Smooth muscle cell (in vitro differentiated cells): Measurements from ENCODE around the gene PIGBOS1. TPM values are rescaled to one million over a fixed set of nuclear protein-coding genes. Genes with fewer than 3 reads are reported as not detected.

ENCODE experiments used
- DNase-seq: peaks from one replicate; lab custom pipeline; 2025; ENCODE audit not compliant: unreplicated experiment; lab: John Stamatoyannopoulos, UW
- H2AFZ ChIP-seq: fragments of 200-600 bp; sonication (generic); 2 replicates; pipeline ENCODE4 v1.6.0; 2016; ENCODE audit warnings: antibody characterized with exemption, low read depth, mild to moderate bottlenecking
- H3F3A ChIP-seq: fragments of 200-600 bp; sonication (generic); 2 replicates; pipeline ENCODE4 v1.6.0; 2017; ENCODE audit warnings: antibody characterized with exemption, low read depth
- H3K27ac ChIP-seq: fragments of 200-600 bp; sonication (generic); 2 replicates; pipeline ENCODE4 v1.5.1; 2016; ENCODE audit warnings: low read depth, mild to moderate bottlenecking
- H3K27me3 ChIP-seq: fragments of 200-600 bp; sonication (generic); 2 replicates; pipeline ENCODE4 v1.6.1; 2016; ENCODE audit warnings: low read depth, mild to moderate bottlenecking
- H3K36me3 ChIP-seq: fragments of 200-600 bp; sonication (generic); 2 replicates; pipeline ENCODE4 v1.5.1; 2016; ENCODE audit warnings: low read depth
- H3K4me1 ChIP-seq: fragments of 200-600 bp; sonication (generic); 2 replicates; pipeline ENCODE4 v1.5.1; 2016; ENCODE audit warnings: low read depth
- H3K4me2 ChIP-seq: fragments of 200-600 bp; sonication (generic); 2 replicates; pipeline ENCODE4 v1.6.0; 2016; ENCODE audit warnings: mild to moderate bottlenecking
- H3K4me3 ChIP-seq: fragments of 200-600 bp; sonication (generic); 2 replicates; pipeline ENCODE4 v1.5.1; 2016; ENCODE audit warnings: mild to moderate bottlenecking
- H3K79me2 ChIP-seq: fragments of 200-600 bp; sonication (generic); 2 replicates; pipeline ENCODE4 v1.6.0; 2016; ENCODE audit warnings: low read depth, mild to moderate bottlenecking
- H3K9ac ChIP-seq: fragments of 200-600 bp; sonication (generic); 2 replicates; pipeline ENCODE4 v1.6.0; 2016; ENCODE audit warnings: low read depth
- H3K9me3 ChIP-seq: fragments of 200-600 bp; sonication (generic); replicated peaks from 2 replicates; pipeline ENCODE4 v1.5.1; 2016; ENCODE audit warnings: low read depth
- H4K20me1 ChIP-seq: fragments of 200-600 bp; sonication (generic); 2 replicates; pipeline ENCODE4 v1.6.0; 2016; ENCODE audit warnings: low read depth
- whole genome bisulfite sequencing: methylation state at CpG from one replicate; pipeline ENCODE4 v1.1.7; 2016; ENCODE audit warnings: low lambda C conversion rate; 5-methylcytosine and 5-hydroxymethylcytosine counted together
- polyA plus RNA-seq: library from polyadenylated mRNA; unstranded; fragments of >200 nt; fragmentation: Nextera tagmentation; extraction: Ambion mirVana; gene quantifications from 2 replicates; pipeline ENCODE4 v1.2.1, GENCODE V29; 2016
- total RNA-seq: library from RNA; depleted of rRNA; stranded (reverse); fragments of >200 nt; gene quantifications from 2 replicates; pipeline ENCODE4 v1.2.3, GENCODE V29; 2014
- TF ChIP-seq, protein P1 (sequence below): fragments of 200-600 bp; sonication (generic); IDR thresholded peaks from 2 replicates; pipeline ENCODE4 v1.5.1; 2017; ENCODE audit warnings: borderline replicate concordance, mild to moderate bottlenecking, antibody characterized with exemption; ENCODE audit not compliant: insufficient read depth, poor library complexity, severe bottlenecking

Gene PIGBOS1
- 14.6 and 32.2 TPM in 2 replicates for total RNA-seq
- polyA plus RNA-seq: 18.4 and 25.0 TPM in 2 replicates

GRCh38 chr15:55318588-55319494 lies at the start of gene PIGBOS1, which contains the start of gene PIGB:
TSS of gene PIGBOS1 (minus strand) at chr15:55319123. CDS start at chr15:55317792, 1,331 bp downstream.
TSS of gene PIGB (plus strand) at chr15:55319222. CDS start at chr15:55319251, 29 bp downstream.
- H3K4me2 ChIP-seq: peak within 1 kb of the TSS; percentile 81
- no peaks in the 10 kb centered on the region for H3K9me3 ChIP-seq
- peak within 1 kb of the TSS; percentile 81 for H2AFZ ChIP-seq
- H3K79me2 ChIP-seq: peaks cover 3% of the 10 kb centered on the region
- TF ChIP-seq, protein P1, sequence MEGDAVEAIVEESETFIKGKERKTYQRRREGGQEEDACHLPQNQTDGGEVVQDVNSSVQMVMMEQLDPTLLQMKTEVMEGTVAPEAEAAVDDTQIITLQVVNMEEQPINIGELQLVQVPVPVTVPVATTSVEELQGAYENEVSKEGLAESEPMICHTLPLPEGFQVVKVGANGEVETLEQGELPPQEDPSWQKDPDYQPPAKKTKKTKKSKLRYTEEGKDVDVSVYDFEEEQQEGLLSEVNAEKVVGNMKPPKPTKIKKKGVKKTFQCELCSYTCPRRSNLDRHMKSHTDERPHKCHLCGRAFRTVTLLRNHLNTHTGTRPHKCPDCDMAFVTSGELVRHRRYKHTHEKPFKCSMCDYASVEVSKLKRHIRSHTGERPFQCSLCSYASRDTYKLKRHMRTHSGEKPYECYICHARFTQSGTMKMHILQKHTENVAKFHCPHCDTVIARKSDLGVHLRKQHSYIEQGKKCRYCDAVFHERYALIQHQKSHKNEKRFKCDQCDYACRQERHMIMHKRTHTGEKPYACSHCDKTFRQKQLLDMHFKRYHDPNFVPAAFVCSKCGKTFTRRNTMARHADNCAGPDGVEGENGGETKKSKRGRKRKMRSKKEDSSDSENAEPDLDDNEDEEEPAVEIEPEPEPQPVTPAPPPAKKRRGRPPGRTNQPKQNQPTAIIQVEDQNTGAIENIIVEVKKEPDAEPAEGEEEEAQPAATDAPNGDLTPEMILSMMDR: no peak
- H3K4me3 ChIP-seq: peak within 1 kb of the TSS; percentile 71
- H3K4me1 ChIP-seq: peaks cover 16% of the 10 kb centered on the region
- H3K27me3 ChIP-seq: no peaks in the 10 kb centered on the region
- DNase-seq: peak; percentile 30
- no peaks in the 10 kb centered on the region for H3F3A ChIP-seq
- peak within 1 kb of the TSS; percentile 89 for H3K9ac ChIP-seq
- no peaks in the 10 kb centered on the region for H4K20me1 ChIP-seq
- WGBS: 3% methylated on average over 49 of the region's 49 CpGs
- H3K27ac ChIP-seq: peak within 1 kb of the TSS; percentile 67
- H3K36me3 ChIP-seq: no peaks in the 10 kb centered on the region

GRCh38 chr15:55366981-55367380 lies 48.1 kb upstream of the PIGBOS1 start:
- H3K4me1 ChIP-seq: no peaks in the 10 kb centered on the region
- no peak overlapping the region for H3K9ac ChIP-seq
- no peak overlapping the region for H3K27ac ChIP-seq
- H3K36me3 ChIP-seq: no peaks in the 10 kb centered on the region
- H4K20me1 ChIP-seq: no peaks in the 10 kb centered on the region
- no peak overlapping the region for H3K4me2 ChIP-seq
- WGBS: 100% methylated on average over 1 of the region's 1 CpG
- H3K9me3 ChIP-seq: no peaks in the 10 kb centered on the region
- TF ChIP-seq, protein P1: no peak
- no peaks in the 10 kb centered on the region for H3K27me3 ChIP-seq
- H3F3A ChIP-seq: no peaks in the 10 kb centered on the region
- no peak overlapping the region for H2AFZ ChIP-seq
- H3K4me3 ChIP-seq: no peak overlapping the region
- no peaks in the 10 kb centered on the region for H3K79me2 ChIP-seq
- DNase-seq: no peak

GRCh38 chr15:55362641-55363040 lies 43.7 kb upstream of the PIGBOS1 start:
- TF ChIP-seq, protein P1: no peak
- Histone ChIP-seq H2AFZ (no peak overlapping the region), H3K79me2 (no peaks in the 10 kb centered on the region), H3K4me2 (no peak overlapping the region), H3F3A (no peaks in the 10 kb centered on the region), H3K9me3 (no peaks in the 10 kb centered on the region), H3K4me3 (no peak overlapping the region), H3K4me1 (no peaks in the 10 kb centered on the region), H3K27ac (no peak overlapping the region), H3K36me3 (no peaks in the 10 kb centered on the region), H3K9ac (no peak overlapping the region), H3K27me3 (no peaks in the 10 kb centered on the region), H4K20me1 (no peaks in the 10 kb centered on the region)
- 97% methylated on average over 2 of the region's 2 CpGs for WGBS
- DNase-seq: no peak

DNA sequence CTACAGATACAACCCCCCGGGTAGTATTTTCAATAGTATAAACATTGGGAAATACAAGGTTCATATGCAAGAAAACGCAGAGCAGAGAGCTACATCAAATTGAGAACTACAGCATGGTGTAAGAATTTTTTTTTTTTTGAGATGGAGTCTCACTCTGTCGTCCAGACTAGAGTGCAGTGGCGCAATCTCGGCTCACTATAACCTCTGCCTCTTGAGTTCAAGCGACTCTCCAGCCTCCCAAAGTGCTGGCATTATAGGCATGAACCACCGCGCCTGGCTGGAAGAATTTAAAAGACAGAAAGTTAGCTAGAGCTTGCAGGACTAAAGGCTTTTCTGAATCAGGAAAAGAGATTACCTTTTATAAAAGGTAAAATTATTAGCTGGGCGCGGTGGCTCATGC lies 42.1 kb upstream of the PIGBOS1 start:
- H3K27me3 ChIP-seq: no peaks in the 10 kb centered on the region
- no peak for DNase-seq
- no peaks in the 10 kb centered on the region for H4K20me1 ChIP-seq

More for the DNA sequence above, 42.1 kb upstream of the PIGBOS1 start:
- H3K4me3 ChIP-seq: no peak overlapping the region
- TF ChIP-seq, protein P1: no peak
- no peak overlapping the region for H2AFZ ChIP-seq
- H3K36me3 ChIP-seq: peaks cover under 1% of the 10 kb centered on the region
- H3K4me1 ChIP-seq: no peaks in the 10 kb centered on the region
- no peak overlapping the region for H3K4me2 ChIP-seq
- no peaks in the 10 kb centered on the region for H3F3A ChIP-seq
- no peaks in the 10 kb centered on the region for H3K79me2 ChIP-seq
- 94% methylated on average over 10 of the region's 10 CpGs for WGBS
- no peaks in the 10 kb centered on the region for H3K9me3 ChIP-seq
- no peak overlapping the region for H3K9ac ChIP-seq
- H3K27ac ChIP-seq: no peak overlapping the region
